Suppressor macrophage treated with lipopolysaccharide for 1 hour (primary cell): ENCODE results near the gene AGER.
"Not testable (repeated sequence)": the region's sequence is repeated elsewhere in the genome, so short reads cannot be mapped to it uniquely, and the experiment has no call there.

ENCODE experiments used
- DNase-seq, 3 donors: peaks; one replicate each; pipeline ENCODE4 v3.0.0-alpha.2; 2020 to 2022

Gene AGER

GRCh38 chr6:32147401-32148132, 36.5 kb downstream of the AGER start:
- peak in 1 of 3 donors; percentile 19 for DNase-seq

GRCh38 chr6:32146687-32147086, 37.4 kb downstream of the AGER start:
- DNase-seq = no peak

- no peak for DNase-seq
Observed at GRCh38 chr6:32146287-32146686, 37.8 kb downstream of the AGER start.

GRCh38 chr6:32144238-32144637, 39.8 kb downstream of the AGER start:
- not testable (repeated sequence) for DNase-seq

GRCh38 chr6:32140420-32141046, 43.5 kb downstream of the AGER start:
- DNase-seq = no peak

GRCh38 chr6:32139590-32139989, 44.5 kb downstream of the AGER start:
- DNase-seq = no peak

- DNase-seq = no peak
Observed at GRCh38 chr6:32137454-32137853, 46.6 kb downstream of the AGER start.

GRCh38 chr6:32133786-32134185, 50.3 kb downstream of the AGER start:
- DNase-seq = no peak

- DNase-seq = no peak
Observed at GRCh38 chr6:32132110-32132509, 51.9 kb downstream of the AGER start.

GRCh38 chr6:32131439-32131948, 52.6 kb downstream of the AGER start:
- DNase-seq = no peak
